CD14-positive monocyte (primary cell): Measurements from ENCODE around the gene ZCCHC4. TPM values are rescaled to one million over a fixed set of nuclear protein-coding genes. Genes with fewer than 3 reads are reported as not detected.

Source experiments
- DNase-seq, 3 donors: peaks; one replicate each; pipeline ENCODE4 v3.0.0-alpha.2; 2011 to 2022
- H2AFZ ChIP-seq: 2 replicates; pipeline ENCODE4 v1.6.0; 2012; ENCODE audit warnings: mild to moderate bottlenecking, low read depth, low read length, inconsistent platforms; ENCODE audit not compliant: insufficient read depth, poor library complexity, severe bottlenecking
- H3K27ac ChIP-seq, 2 donors: 1 replicate in 1 of 2; 2 replicates in 1 of 2; pipeline ENCODE4 v1.5.1; 2012 to 2013; ENCODE audit warnings: low read length in 2 of 2, control low read depth in 1 of 2, inconsistent platforms in 1 of 2, low read depth in 1 of 2, mild to moderate bottlenecking in 1 of 2
- H3K27me3 ChIP-seq, 2 donors: one replicate each; pipeline versions ENCODE4 v1.6.0 to v1.6.1; 2011 to 2013; ENCODE audit warnings: low read length in 2 of 2; ENCODE audit not compliant: control insufficient read depth in 2 of 2, insufficient read depth in 2 of 2
- H3K36me3 ChIP-seq, 2 donors: replicated peaks in 1 of 2; 1 replicate in 1 of 2; 2 replicates in 1 of 2; pipeline versions ENCODE4 v1.5.1 to v1.6.1; 2012 to 2013; ENCODE audit warnings: low read length in 2 of 2, control low read depth in 1 of 2, inconsistent platforms in 1 of 2, mild to moderate bottlenecking in 1 of 2; ENCODE audit not compliant: insufficient read depth in 2 of 2, control insufficient read depth in 1 of 2
- H3K4me1 ChIP-seq, 2 donors: 1 replicate in 1 of 2; 2 replicates in 1 of 2; pipeline versions ENCODE4 v1.5.1 to v1.6.1; 2012 to 2013; ENCODE audit warnings: low read length in 2 of 2, control low read depth in 1 of 2, inconsistent platforms in 1 of 2, mild to moderate bottlenecking in 1 of 2, moderate library complexity in 1 of 2; ENCODE audit not compliant: insufficient read depth in 2 of 2, control insufficient read depth in 1 of 2
- H3K4me2 ChIP-seq: replicated peaks from 2 replicates; pipeline ENCODE3; 2012; ENCODE audit warnings: low read length, moderate library complexity, mild to moderate bottlenecking; ENCODE audit not compliant: poor library complexity, severe bottlenecking; ENCODE audit errors: extremely low read depth
- H3K4me3 ChIP-seq, 3 experiments: fragments of 200-600 bp in 1 of 3; sonication (generic) in 1 of 3; replicated peaks in 1 of 3; 1 replicate in 2 of 3; 2 replicates in 1 of 3; pipeline ENCODE4 v1.5.1; 2011 to 2013; ENCODE audit warnings: low read length in 3 of 3, mild to moderate bottlenecking in 3 of 3, control low read depth in 2 of 3, low read depth in 2 of 3, inconsistent platforms in 1 of 3, moderate library complexity in 1 of 3
- H3K79me2 ChIP-seq: 2 replicates; pipeline ENCODE4 v1.6.0; 2012; ENCODE audit warnings: mild to moderate bottlenecking, control low read depth, inconsistent platforms, low read length, moderate library complexity; ENCODE audit not compliant: insufficient read depth
- H3K9ac ChIP-seq: 2 replicates; pipeline ENCODE4 v1.6.0; 2017; ENCODE audit warnings: low read length, mild to moderate bottlenecking; ENCODE audit not compliant: insufficient read depth, poor library complexity, severe bottlenecking
- H3K9me3 ChIP-seq, 2 donors: replicated peaks in 1 of 2; 1 replicate in 1 of 2; 2 replicates in 1 of 2; pipeline versions ENCODE4 v1.5.1 to v1.6.1; 2012 to 2013; ENCODE audit warnings: low read length in 2 of 2, control low read depth in 1 of 2; ENCODE audit not compliant: control insufficient read depth in 1 of 2, insufficient read depth in 1 of 2
- H4K20me1 ChIP-seq: 2 replicates; pipeline ENCODE4 v1.6.0; 2012; ENCODE audit warnings: mild to moderate bottlenecking, low read length, control low read depth, moderate library complexity; ENCODE audit not compliant: insufficient read depth
- H3K27ac Mint-ChIP-seq, 7 donors: one replicate each; pipeline ENCODE4 v1.8.0; 2020; ENCODE audit warnings: mild to moderate bottlenecking in 7 of 7, mixed read lengths in 7 of 7, moderate library complexity in 6 of 7, inconsistent platforms in 2 of 7
- H3K27me3 Mint-ChIP-seq, 3 donors: one replicate each; pipeline ENCODE4 v1.8.0; 2021 to 2022; ENCODE audit warnings: low read depth in 3 of 3, mild to moderate bottlenecking in 3 of 3, mixed read lengths in 3 of 3, moderate library complexity in 3 of 3, inconsistent platforms in 1 of 3
- H3K36me3 Mint-ChIP-seq, 2 donors: one replicate each; pipeline ENCODE4 v1.8.0; 2020; ENCODE audit warnings: mixed read lengths in 2 of 2, inconsistent platforms in 1 of 2, mild to moderate bottlenecking in 1 of 2
- H3K4me1 Mint-ChIP-seq: one replicate; pipeline ENCODE4 v1.8.0; 2020; ENCODE audit warnings: mild to moderate bottlenecking, mixed read lengths
- H3K4me3 Mint-ChIP-seq, 2 donors: one replicate each; pipeline ENCODE4 v1.8.0; 2020; ENCODE audit warnings: mild to moderate bottlenecking in 2 of 2, mixed read lengths in 2 of 2, moderate library complexity in 1 of 2
- H3K9me3 Mint-ChIP-seq, 7 donors: one replicate each; pipeline ENCODE4 v1.8.0; 2020 to 2022; ENCODE audit warnings: mixed read lengths in 7 of 7, mild to moderate bottlenecking in 6 of 7, moderate library complexity in 6 of 7, inconsistent platforms in 2 of 7
- CTCF ChIP-seq: fragments of 200-600 bp; IDR thresholded peaks from one replicate; pipeline ENCODE4 v1.8.0; 2022; ENCODE audit warnings: antibody characterized with exemption, mild to moderate bottlenecking
- WGBS: methylation state at CpG from one replicate; pipeline ENCODE4 v1.1.5; 2013; ENCODE audit warnings: missing lambda C conversion rate; ENCODE audit not compliant: insufficient coverage; 5-methylcytosine and 5-hydroxymethylcytosine counted together
- intact Hi-C, 2 donors: fragments of 100-400 bp; cut with micrococcal nuclease; formaldehyde crosslinking; loops; one replicate each; pipeline versions ENCODE4 v1.15.0 to v1.15.1; 2023
- polyA plus RNA-seq, 3 donors: library from polyadenylated mRNA; depleted of rRNA in 1 of 3; unstranded in 2 of 3; stranded (reverse) in 1 of 3; fragments of 300-500 nt in 2 of 3; fragments of >200 nt in 1 of 3; fragmentation: Illumina TruSeq in 2 of 3; gene quantifications; 1 replicate in 2 of 3; 2 replicates in 1 of 3; pipeline ENCODE4 v1.2.3, GENCODE V29; 2012 to 2021

Gene ZCCHC4
- polyA plus RNA-seq, 3 donors: 1.6 to 3.5 (median 3.4) TPM

GRCh38 chr4:25401066-25401465 is 88.5 kb downstream of the ZCCHC4 start:
- H4K20me1 ChIP-seq: no peaks in the 10 kb centered on the region
- H3K4me1 Mint-ChIP-seq: no peaks in the 10 kb centered on the region
- no peak overlapping the region for H3K9ac ChIP-seq
- H3K4me2 ChIP-seq: no peak overlapping the region
- no peak overlapping the region for H2AFZ ChIP-seq
- TF ChIP-seq CTCF: no peak
- no peak overlapping the region for H3K4me3 ChIP-seq
- no CpG with 5 or more reads among the region's 3 CpGs for WGBS
- H3K36me3 ChIP-seq: peaks cover 82 to 96% of the 10 kb centered on the region in 2 donors
- H3K27me3 ChIP-seq: no peaks in the 10 kb centered on the region
- H3K27ac ChIP-seq: no peak overlapping the region
- peaks cover 3 to 4% of the 10 kb centered on the region in 2 donors for H3K9me3 ChIP-seq
- no peaks in the 10 kb centered on the region for H3K79me2 ChIP-seq
- H3K9me3 Mint-ChIP-seq: peaks cover 0 to 5% (median 3%) of the 10 kb centered on the region in 7 donors
- H3K36me3 Mint-ChIP-seq: peaks cover 85 to 88% of the 10 kb centered on the region in 2 donors
- H3K27ac Mint-ChIP-seq: no peak overlapping the region
- no peaks in the 10 kb centered on the region for H3K27me3 Mint-ChIP-seq
- no peaks in the 10 kb centered on the region for H3K4me1 ChIP-seq
- H3K4me3 Mint-ChIP-seq: no peak overlapping the region
- DNase-seq: no peak
- intact Hi-C loops: no loop called here

GRCh38 chr4:25402521-25402920 is 89.9 kb downstream of the ZCCHC4 start:
- no peak for TF ChIP-seq CTCF

More at GRCh38 chr4:25402521-25402920, 89.9 kb downstream of the ZCCHC4 start:
- no peak overlapping the region for H2AFZ ChIP-seq
- no peaks in the 10 kb centered on the region for H3K4me1 ChIP-seq
- H3K27ac ChIP-seq: no peak overlapping the region
- DNase-seq: no peak
- intact Hi-C loops: no loop called here
- H3K36me3 ChIP-seq: peaks cover 81 to 96% of the 10 kb centered on the region in 2 donors
- no peak overlapping the region for H3K4me2 ChIP-seq
- no peaks in the 10 kb centered on the region for H3K9me3 ChIP-seq
- H3K9ac ChIP-seq: no peak overlapping the region
- Mint-ChIP-seq H3K27me3 (no peaks in the 10 kb centered on the region), H3K4me3 (no peak overlapping the region), H3K36me3 (peaks cover 81 to 87% of the 10 kb centered on the region in 2 donors), H3K4me1 (no peaks in the 10 kb centered on the region), H3K9me3 (no peaks in the 10 kb centered on the region), H3K27ac (no peak overlapping the region)
- H3K79me2 ChIP-seq: no peaks in the 10 kb centered on the region
- no peaks in the 10 kb centered on the region for H3K27me3 ChIP-seq
- no peaks in the 10 kb centered on the region for H4K20me1 ChIP-seq
- WGBS: no CpG with 5 or more reads among the region's 1 CpG
- no peak overlapping the region for H3K4me3 ChIP-seq
